Measurements from ENCODE around the gene ANXA11. TPM values are rescaled to one million over a fixed set of nuclear protein-coding genes. Genes with fewer than 3 reads are reported as not detected.

ANXA11 gene
- polyA plus RNA-seq, 2 of the 4 experiments (the other 2 are of a cell fraction): 92.6 to 119 TPM

DNA sequence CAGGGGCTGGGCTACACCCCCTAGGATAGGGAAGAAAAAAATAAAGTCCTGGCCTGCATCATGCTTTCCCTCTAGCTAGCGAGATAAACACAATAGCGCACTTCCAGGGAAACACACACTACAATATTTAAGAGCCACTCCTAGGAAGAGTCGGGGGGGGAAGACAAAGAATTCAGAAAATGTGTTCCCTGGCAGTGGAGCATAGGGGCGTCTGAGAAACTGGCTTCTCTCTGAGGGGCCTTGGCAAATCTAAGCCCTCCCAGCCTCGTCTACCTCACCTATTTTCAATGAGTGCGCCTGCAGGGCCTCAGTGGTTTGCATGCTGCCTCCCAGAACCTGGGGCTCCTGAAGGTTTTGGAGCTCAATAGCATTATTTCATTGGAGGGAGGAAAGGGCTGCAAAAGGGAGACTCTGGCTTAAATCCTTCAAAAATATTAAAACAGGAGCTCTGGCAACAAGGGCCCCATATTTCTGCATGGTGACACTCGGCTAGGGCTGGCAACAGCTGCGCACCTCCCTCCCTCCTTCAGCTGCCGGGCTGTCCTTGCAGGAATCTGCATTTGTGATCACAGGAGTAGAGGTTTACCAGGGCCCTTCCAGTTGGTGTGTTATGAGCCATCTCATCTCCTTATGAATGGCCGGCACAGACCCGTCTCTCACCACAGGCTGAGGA lies 10.8 kb downstream of the ANXA11 start:
- WGBS (ENCODE audit: missing lambda C conversion rate): 88% methylated on average over 11 of the region's 11 CpGs
- TF ChIP-seq JUN (IDR thresholded peaks at IDR 0.05): no peak
- ChIA-PET POLR2A (no interaction called here), CTCF (interaction anchor here (1.2 to 1.9 kb wide), 4 partner anchors 9 to 34 kb away, joined by 3 to 6 read pairs (median 4); no protein-coding TSS in a partner anchor)
- Histone ChIP-seq H3K4me3 (no peak overlapping the region), H3K4me2 (no peak overlapping the region), H3K27ac (peak overlapping the region in 1 of 2 experiments; percentile 84; a peak in 2 of 6 replicates), H3K9me3 (peaks cover 10% of the 10 kb centered on the region; the same call in 2 of the 3 replicates), H3K4me1 (peaks cover 53% of the 10 kb centered on the region)
- no peak for FAIRE-seq
- no peak for DNase-seq (ENCODE audit: low read depth in 1 of 2, low spot score in 1 of 2)
- no peak for ATAC-seq

DNA sequence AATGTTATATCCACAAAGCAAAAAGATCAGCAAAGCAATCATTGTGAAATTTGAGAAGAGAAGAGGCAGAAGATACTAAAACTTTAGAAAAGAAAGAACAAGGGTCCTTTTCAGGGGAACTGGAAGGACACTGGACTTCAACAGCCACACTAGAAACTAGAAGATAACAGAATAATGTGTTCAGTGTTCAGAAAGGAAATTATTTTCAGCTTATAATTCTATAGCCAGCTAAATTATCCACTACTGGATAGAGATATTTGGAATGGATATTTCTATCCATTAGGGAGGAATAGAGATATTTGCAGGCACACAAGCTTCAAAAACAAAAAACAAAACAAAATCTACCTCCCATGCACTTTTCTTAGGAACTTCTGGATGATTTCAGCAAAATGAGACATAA lies 12.8 kb downstream of the ANXA11 start:
- FAIRE-seq: no peak
- POLR2A ChIA-PET: no interaction called here
- Histone ChIP-seq H3K4me2 (no peak overlapping the region), H3K4me1 (peaks cover 37% of the 10 kb centered on the region), H3K9me3 (peaks cover 10% of the 10 kb centered on the region; the same call in 2 of the 3 replicates), H3K4me3 (no peak overlapping the region), H3K27ac (no peak overlapping the region)
- CTCF ChIA-PET: no interaction called here
- ATAC-seq: no peak
- no peak for TF ChIP-seq SMC3 (IDR thresholded peaks at IDR 0.05)
- TF ChIP-seq, protein P1, sequence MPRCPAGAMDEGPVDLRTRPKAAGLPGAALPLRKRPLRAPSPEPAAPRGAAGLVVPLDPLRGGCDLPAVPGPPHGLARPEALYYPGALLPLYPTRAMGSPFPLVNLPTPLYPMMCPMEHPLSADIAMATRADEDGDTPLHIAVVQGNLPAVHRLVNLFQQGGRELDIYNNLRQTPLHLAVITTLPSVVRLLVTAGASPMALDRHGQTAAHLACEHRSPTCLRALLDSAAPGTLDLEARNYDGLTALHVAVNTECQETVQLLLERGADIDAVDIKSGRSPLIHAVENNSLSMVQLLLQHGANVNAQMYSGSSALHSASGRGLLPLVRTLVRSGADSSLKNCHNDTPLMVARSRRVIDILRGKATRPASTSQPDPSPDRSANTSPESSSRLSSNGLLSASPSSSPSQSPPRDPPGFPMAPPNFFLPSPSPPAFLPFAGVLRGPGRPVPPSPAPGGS (IDR thresholded peaks at IDR 0.05): no peak
- no peak for TF ChIP-seq JUNB (IDR thresholded peaks at IDR 0.05)
- no peak for TF ChIP-seq CHD4 (IDR thresholded peaks at IDR 0.05; ENCODE audit: borderline replicate concordance)
- TF ChIP-seq BHLHE40 (IDR thresholded peaks at IDR 0.05; ENCODE audit: low read depth, low read length): no peak
- TF ChIP-seq, protein P2, sequence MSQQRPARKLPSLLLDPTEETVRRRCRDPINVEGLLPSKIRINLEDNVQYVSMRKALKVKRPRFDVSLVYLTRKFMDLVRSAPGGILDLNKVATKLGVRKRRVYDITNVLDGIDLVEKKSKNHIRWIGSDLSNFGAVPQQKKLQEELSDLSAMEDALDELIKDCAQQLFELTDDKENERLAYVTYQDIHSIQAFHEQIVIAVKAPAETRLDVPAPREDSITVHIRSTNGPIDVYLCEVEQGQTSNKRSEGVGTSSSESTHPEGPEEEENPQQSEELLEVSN (IDR thresholded peaks at IDR 0.05; ENCODE audit: borderline replicate concordance, low read depth): no peak
- TF ChIP-seq MAZ (IDR thresholded peaks at IDR 0.05; ENCODE audit: borderline replicate concordance, low read depth, low read length): no peak
- no peak for TF ChIP-seq CHD2 (IDR thresholded peaks at IDR 0.05; ENCODE audit: low read length, partially characterized antibody)
- TF ChIP-seq MAFK (IDR thresholded peaks at IDR 0.05; ENCODE audit: partially characterized antibody): no peak
- TF ChIP-seq GATA3 (IDR thresholded peaks at IDR 0.05; ENCODE audit: borderline replicate concordance): no peak
- no peak for TF ChIP-seq SREBF2 (IDR thresholded peaks at IDR 0.05)
- TF ChIP-seq ZFP36 (IDR thresholded peaks at IDR 0.05; ENCODE audit: borderline replicate concordance, partially characterized antibody): no peak
- TF ChIP-seq TFCP2L1 (CRISPR knock-in tag; IDR thresholded peaks at IDR 0.05): no peak
- TF ChIP-seq, protein P3, sequence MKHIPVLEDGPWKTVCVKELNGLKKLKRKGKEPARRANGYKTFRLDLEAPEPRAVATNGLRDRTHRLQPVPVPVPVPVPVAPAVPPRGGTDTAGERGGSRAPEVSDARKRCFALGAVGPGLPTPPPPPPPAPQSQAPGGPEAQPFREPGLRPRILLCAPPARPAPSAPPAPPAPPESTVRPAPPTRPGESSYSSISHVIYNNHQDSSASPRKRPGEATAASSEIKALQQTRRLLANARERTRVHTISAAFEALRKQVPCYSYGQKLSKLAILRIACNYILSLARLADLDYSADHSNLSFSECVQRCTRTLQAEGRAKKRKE (CRISPR knock-in tag; IDR thresholded peaks at IDR 0.05; ENCODE audit: low read depth): no peak
- no peak for TF ChIP-seq EHF (CRISPR knock-in tag; IDR thresholded peaks at IDR 0.05)
- TF ChIP-seq RFX5 (IDR thresholded peaks at IDR 0.05): no peak
- no peak for TF ChIP-seq HOXA7 (CRISPR knock-in tag; IDR thresholded peaks at IDR 0.05)
- TF ChIP-seq FOXS1 (CRISPR knock-in tag; IDR thresholded peaks at IDR 0.05): no peak
- DNase-seq (ENCODE audit: low read depth in 1 of 2, low spot score in 1 of 2): no peak

DNA sequence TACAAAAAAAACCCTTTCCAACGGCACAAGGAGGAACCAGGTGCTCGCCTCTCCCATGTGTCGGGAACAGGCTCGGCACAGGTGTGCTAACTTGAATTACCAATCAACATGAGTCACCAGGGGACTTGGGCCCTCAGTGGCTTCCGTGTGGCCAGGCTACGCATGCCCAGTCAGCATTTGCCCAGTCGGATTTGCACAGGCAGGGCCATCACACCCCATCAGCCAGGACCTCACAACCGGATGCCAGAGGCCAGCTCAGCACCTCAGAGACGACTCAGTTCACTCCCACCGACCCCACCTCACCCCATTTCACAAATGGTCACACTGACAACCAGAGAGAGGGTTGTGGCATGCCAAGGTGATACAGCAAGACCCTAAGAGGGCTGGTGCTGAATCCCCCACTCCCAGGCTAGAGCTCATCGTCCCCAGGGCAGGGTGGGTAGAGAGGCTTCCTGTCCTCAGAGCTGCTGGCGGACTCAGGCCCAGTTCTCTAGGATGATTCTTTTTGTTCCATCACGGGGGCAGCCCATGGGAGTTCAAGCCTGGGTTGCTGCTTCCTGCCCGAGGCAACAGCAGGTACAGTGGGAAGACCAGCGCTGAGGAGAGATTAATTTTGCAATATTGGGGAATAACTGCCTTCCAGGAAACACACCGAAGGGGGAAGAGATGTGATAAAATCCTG lies 13.6 kb downstream of the ANXA11 start:
- DNase-seq (ENCODE audit: low read depth in 1 of 2, low spot score in 1 of 2): no peak
- H3K9me3 ChIP-seq: peaks cover 10% of the 10 kb centered on the region; the same call in 2 of the 3 replicates
- WGBS (ENCODE audit: missing lambda C conversion rate): 94% methylated on average over 13 of the region's 16 CpGs
- ChIA-PET POLR2A (no interaction called here), CTCF (interaction anchor here (0.7 to 1.3 kb wide), 5 partner anchors 9 to 48 kb away, joined by 3 to 6 read pairs (median 3); no protein-coding TSS in a partner anchor)
- FAIRE-seq: no peak
- no peak overlapping the region for H3K4me3 ChIP-seq
- TF ChIP-seq JUN (IDR thresholded peaks at IDR 0.05) (no peak), MAFK (IDR thresholded peaks at IDR 0.05; ENCODE audit: partially characterized antibody) (peak; percentile 32)
- H3K4me2 ChIP-seq: no peak overlapping the region
- H3K4me1 ChIP-seq: peaks cover 34% of the 10 kb centered on the region
- no peak for ATAC-seq
- H3K27ac ChIP-seq: no peak overlapping the region

All from A549 (cell line).